ENCODE data around the gene RAB11FIP4. TPM values are rescaled to one million over a fixed set of nuclear protein-coding genes. Genes with fewer than 3 reads are reported as not detected.

RAB11FIP4 gene
- total RNA-seq, 2 experiments from 2014 or later, result 16.7 to 18.7 TPM

GRCh38 chr17:31572341-31572740 lies 180.9 kb downstream of the RAB11FIP4 start:
- no peak for DNase-seq
- Mint-ChIP-seq H3K27me3 (no peaks in the 10 kb centered on the region), H3K4me1 (no peaks in the 10 kb centered on the region), H3K4me3 (no peak overlapping the region), H3K36me3 (no peaks in the 10 kb centered on the region), H3K9me3 (no peaks in the 10 kb centered on the region), H3K27ac (no peak overlapping the region)

- Mint-ChIP-seq H3K4me1 (no peaks in the 10 kb centered on the region), H3K36me3 (no peaks in the 10 kb centered on the region), H3K9me3 (no peaks in the 10 kb centered on the region), H3K27me3 (no peaks in the 10 kb centered on the region), H3K4me3 (no peak overlapping the region), H3K27ac (no peak overlapping the region)
- DNase-seq, result no peak
Measured at GRCh38 chr17:31573047-31573446, 181.6 kb downstream of the RAB11FIP4 start.

- no peak overlapping the region for H3K27ac Mint-ChIP-seq
- no peak for DNase-seq
- H3K4me1 Mint-ChIP-seq, result no peaks in the 10 kb centered on the region
- H3K27me3 Mint-ChIP-seq, result no peaks in the 10 kb centered on the region
- H3K9me3 Mint-ChIP-seq, result no peaks in the 10 kb centered on the region
- no peaks in the 10 kb centered on the region for H3K36me3 Mint-ChIP-seq
- H3K4me3 Mint-ChIP-seq, result no peak overlapping the region
Measured at GRCh38 chr17:31573861-31574260, 182.4 kb downstream of the RAB11FIP4 start.

- Mint-ChIP-seq H3K4me3 (no peak overlapping the region), H3K4me1 (no peaks in the 10 kb centered on the region), H3K9me3 (no peaks in the 10 kb centered on the region), H3K36me3 (no peaks in the 10 kb centered on the region), H3K27me3 (no peaks in the 10 kb centered on the region), H3K27ac (no peak overlapping the region)
- DNase-seq, result no peak
Measured at GRCh38 chr17:31574458-31574857, 183.0 kb downstream of the RAB11FIP4 start.

- no peaks in the 10 kb centered on the region for H3K9me3 Mint-ChIP-seq
- H3K4me1 Mint-ChIP-seq, result no peaks in the 10 kb centered on the region
- no peaks in the 10 kb centered on the region for H3K27me3 Mint-ChIP-seq
- DNase-seq, result no peak
- H3K4me3 Mint-ChIP-seq, result no peak overlapping the region
- no peaks in the 10 kb centered on the region for H3K36me3 Mint-ChIP-seq
- H3K27ac Mint-ChIP-seq, result no peak overlapping the region
Measured at GRCh38 chr17:31575043-31575442, 183.6 kb downstream of the RAB11FIP4 start.

- Mint-ChIP-seq H3K4me1 (peaks cover 12% of the 10 kb centered on the region), H3K9me3 (no peaks in the 10 kb centered on the region), H3K27me3 (no peaks in the 10 kb centered on the region), H3K36me3 (no peaks in the 10 kb centered on the region), H3K27ac (no peak overlapping the region), H3K4me3 (no peak overlapping the region)
- DNase-seq, result no peak
Measured at GRCh38 chr17:31579265-31579664, 187.8 kb downstream of the RAB11FIP4 start.

- Mint-ChIP-seq H3K9me3 (no peaks in the 10 kb centered on the region), H3K27ac (no peak overlapping the region), H3K4me3 (no peak overlapping the region), H3K4me1 (peaks cover 12% of the 10 kb centered on the region), H3K36me3 (no peaks in the 10 kb centered on the region), H3K27me3 (no peaks in the 10 kb centered on the region)
- DNase-seq, result no peak
Measured at GRCh38 chr17:31580316-31580705, 188.8 kb downstream of the RAB11FIP4 start.

GRCh38 chr17:31580706-31581490 lies 189.4 kb downstream of the RAB11FIP4 start:
- H3K27ac Mint-ChIP-seq, result no peak overlapping the region
- no peaks in the 10 kb centered on the region for H3K27me3 Mint-ChIP-seq
- peaks cover 12% of the 10 kb centered on the region for H3K4me1 Mint-ChIP-seq
- no peaks in the 10 kb centered on the region for H3K9me3 Mint-ChIP-seq
- no peak for DNase-seq
- no peaks in the 10 kb centered on the region for H3K36me3 Mint-ChIP-seq
- H3K4me3 Mint-ChIP-seq, result no peak overlapping the region

GRCh38 chr17:31581491-31581890 lies 190.0 kb downstream of the RAB11FIP4 start:
- no peak for DNase-seq
- Mint-ChIP-seq H3K4me1 (peaks cover 12% of the 10 kb centered on the region), H3K9me3 (no peaks in the 10 kb centered on the region), H3K36me3 (no peaks in the 10 kb centered on the region), H3K4me3 (no peak overlapping the region), H3K27ac (no peak overlapping the region), H3K27me3 (no peaks in the 10 kb centered on the region)

GRCh38 chr17:31582151-31582907 lies 190.9 kb downstream of the RAB11FIP4 start:
- no peaks in the 10 kb centered on the region for H3K9me3 Mint-ChIP-seq
- no peak overlapping the region for H3K27ac Mint-ChIP-seq
- no peaks in the 10 kb centered on the region for H3K27me3 Mint-ChIP-seq
- H3K4me1 Mint-ChIP-seq, result peaks cover 12% of the 10 kb centered on the region
- peak; percentile 12 for DNase-seq
- no peaks in the 10 kb centered on the region for H3K36me3 Mint-ChIP-seq
- no peak overlapping the region for H3K4me3 Mint-ChIP-seq

- H3K27me3 Mint-ChIP-seq, result no peaks in the 10 kb centered on the region
- H3K4me1 Mint-ChIP-seq, result peaks cover 12% of the 10 kb centered on the region
- DNase-seq, result no peak
- no peaks in the 10 kb centered on the region for H3K9me3 Mint-ChIP-seq
- no peaks in the 10 kb centered on the region for H3K36me3 Mint-ChIP-seq
- H3K27ac Mint-ChIP-seq, result no peak overlapping the region
- H3K4me3 Mint-ChIP-seq, result no peak overlapping the region
Measured at GRCh38 chr17:31583772-31584356, 192.4 kb downstream of the RAB11FIP4 start.

- DNase-seq, result no peak
- Mint-ChIP-seq H3K4me1 (peaks cover 12% of the 10 kb centered on the region), H3K27ac (no peak overlapping the region), H3K4me3 (no peak overlapping the region), H3K27me3 (no peaks in the 10 kb centered on the region), H3K36me3 (no peaks in the 10 kb centered on the region), H3K9me3 (no peaks in the 10 kb centered on the region)
Measured at GRCh38 chr17:31584438-31585279, 193.2 kb downstream of the RAB11FIP4 start.

GRCh38 chr17:31585280-31585630 lies 193.8 kb downstream of the RAB11FIP4 start:
- Mint-ChIP-seq H3K27me3 (no peaks in the 10 kb centered on the region), H3K9me3 (no peaks in the 10 kb centered on the region), H3K27ac (no peak overlapping the region), H3K36me3 (no peaks in the 10 kb centered on the region), H3K4me1 (peaks cover 12% of the 10 kb centered on the region), H3K4me3 (no peak overlapping the region)
- no peak for DNase-seq

GRCh38 chr17:31586946-31587345 lies 195.5 kb downstream of the RAB11FIP4 start:
- H3K27me3 Mint-ChIP-seq, result no peaks in the 10 kb centered on the region
- H3K36me3 Mint-ChIP-seq, result no peaks in the 10 kb centered on the region
- H3K9me3 Mint-ChIP-seq, result no peaks in the 10 kb centered on the region
- no peak overlapping the region for H3K27ac Mint-ChIP-seq
- H3K4me1 Mint-ChIP-seq, result peaks cover 7% of the 10 kb centered on the region
- DNase-seq, result no peak
- H3K4me3 Mint-ChIP-seq, result no peak overlapping the region

GRCh38 chr17:31587462-31587861 lies 196.0 kb downstream of the RAB11FIP4 start:
- H3K27ac Mint-ChIP-seq, result no peak overlapping the region
- no peaks in the 10 kb centered on the region for H3K9me3 Mint-ChIP-seq
- peaks cover 2% of the 10 kb centered on the region for H3K4me1 Mint-ChIP-seq
- H3K27me3 Mint-ChIP-seq, result no peaks in the 10 kb centered on the region
- DNase-seq, result no peak
- H3K4me3 Mint-ChIP-seq, result no peak overlapping the region
- no peaks in the 10 kb centered on the region for H3K36me3 Mint-ChIP-seq

All from activated naive CD8-positive, alpha-beta T cell treated with anti-CD3 and anti-CD28 coated beads for 36 hours (primary cell).